Erythroblast (primary cell): ENCODE data around the gene ZFP69B.

Experiments used
- GATA1 ChIP-seq: IDR thresholded peaks from 2 replicates; pipeline ENCODE4 v1.6.1; 2011; ENCODE audit warnings: low read depth, mild to moderate bottlenecking, control low read depth, low read length, moderate library complexity
- POLR2A ChIP-seq: IDR thresholded peaks from 2 replicates; pipeline ENCODE4 v1.6.1; 2011; ENCODE audit warnings: mild to moderate bottlenecking, low read length

DNA sequence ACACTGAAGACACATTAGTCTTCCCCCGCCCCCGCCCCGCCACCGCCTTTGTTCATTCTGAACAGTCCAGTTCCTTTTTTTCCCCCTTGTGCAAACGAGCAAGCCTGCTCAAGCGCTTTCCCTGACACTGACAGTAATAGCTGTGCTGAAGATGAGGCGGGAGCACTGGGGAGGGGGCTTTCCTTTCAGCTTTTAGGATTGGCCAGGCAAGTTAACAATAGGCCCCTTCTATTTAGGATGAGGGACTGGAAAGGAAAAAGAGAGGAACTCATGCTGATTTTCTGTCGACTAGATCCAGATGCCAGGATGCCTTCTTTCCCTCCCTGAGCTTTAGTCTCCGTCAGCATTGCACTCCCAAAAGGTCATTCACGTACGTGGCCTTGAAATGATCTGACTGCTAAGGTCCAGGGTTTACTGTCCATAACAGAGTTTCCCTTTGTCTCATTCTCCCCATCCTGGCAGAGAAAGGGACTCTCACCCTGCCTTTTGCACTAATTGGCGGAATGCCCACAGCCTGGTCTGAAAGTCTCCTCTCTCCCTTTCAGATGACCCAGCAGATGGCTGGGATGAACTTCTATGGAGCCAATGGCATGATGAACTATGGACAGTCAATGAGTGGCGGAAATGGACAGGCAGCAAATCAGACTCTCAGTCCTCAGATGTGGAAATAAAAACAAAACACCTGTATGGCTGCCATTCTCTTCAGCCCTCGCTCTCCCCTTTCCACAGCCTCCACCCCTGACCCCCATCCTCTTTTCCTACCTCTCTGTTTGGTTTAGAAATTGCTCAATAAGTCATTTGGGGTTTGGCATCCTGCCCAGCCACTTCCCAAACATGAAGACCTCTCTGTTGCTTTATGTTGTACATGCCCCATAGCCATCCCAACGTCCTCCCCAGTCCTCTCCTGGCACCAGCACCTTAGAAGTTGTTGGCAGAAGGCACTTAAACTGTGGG, 28.6 kb upstream of the ZFP69B start:
- TF ChIP-seq POLR2A (no peak), GATA1 (no peak)
